Measurements from ENCODE around the gene PAK6.
A peak's percentile ranks its signal among the peaks of the same experiment; 100 is the strongest.

Gene PAK6

GRCh38 chr15:40251486-40252140 is 12.8 kb downstream of the PAK6 start:
- TF ChIP-seq, protein P1, sequence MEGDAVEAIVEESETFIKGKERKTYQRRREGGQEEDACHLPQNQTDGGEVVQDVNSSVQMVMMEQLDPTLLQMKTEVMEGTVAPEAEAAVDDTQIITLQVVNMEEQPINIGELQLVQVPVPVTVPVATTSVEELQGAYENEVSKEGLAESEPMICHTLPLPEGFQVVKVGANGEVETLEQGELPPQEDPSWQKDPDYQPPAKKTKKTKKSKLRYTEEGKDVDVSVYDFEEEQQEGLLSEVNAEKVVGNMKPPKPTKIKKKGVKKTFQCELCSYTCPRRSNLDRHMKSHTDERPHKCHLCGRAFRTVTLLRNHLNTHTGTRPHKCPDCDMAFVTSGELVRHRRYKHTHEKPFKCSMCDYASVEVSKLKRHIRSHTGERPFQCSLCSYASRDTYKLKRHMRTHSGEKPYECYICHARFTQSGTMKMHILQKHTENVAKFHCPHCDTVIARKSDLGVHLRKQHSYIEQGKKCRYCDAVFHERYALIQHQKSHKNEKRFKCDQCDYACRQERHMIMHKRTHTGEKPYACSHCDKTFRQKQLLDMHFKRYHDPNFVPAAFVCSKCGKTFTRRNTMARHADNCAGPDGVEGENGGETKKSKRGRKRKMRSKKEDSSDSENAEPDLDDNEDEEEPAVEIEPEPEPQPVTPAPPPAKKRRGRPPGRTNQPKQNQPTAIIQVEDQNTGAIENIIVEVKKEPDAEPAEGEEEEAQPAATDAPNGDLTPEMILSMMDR (IDR thresholded peaks at IDR 0.05; ENCODE audit: unreplicated experiment in 3 of 3) = no peak
- Mint-ChIP-seq H3K27ac (no peak overlapping the region), H3K9me3 (no peaks in the 10 kb centered on the region), H3K4me3 (peak overlapping the region; percentile 58 to 76 (median 70)), H3K4me1 (peaks cover 25% of the 10 kb centered on the region), H3K36me3 (ENCODE audit: low read depth) (no peaks in the 10 kb centered on the region), H3K27me3 (ENCODE audit: low read depth) (peaks cover 68% of the 10 kb centered on the region)

- H3K27ac Mint-ChIP-seq = no peak overlapping the region
- peaks cover 25% of the 10 kb centered on the region for H3K4me1 Mint-ChIP-seq
- H3K9me3 Mint-ChIP-seq = no peaks in the 10 kb centered on the region
These were observed 13.2 kb downstream of the PAK6 start for GRCh38 chr15:40252141-40252437.

DNA sequence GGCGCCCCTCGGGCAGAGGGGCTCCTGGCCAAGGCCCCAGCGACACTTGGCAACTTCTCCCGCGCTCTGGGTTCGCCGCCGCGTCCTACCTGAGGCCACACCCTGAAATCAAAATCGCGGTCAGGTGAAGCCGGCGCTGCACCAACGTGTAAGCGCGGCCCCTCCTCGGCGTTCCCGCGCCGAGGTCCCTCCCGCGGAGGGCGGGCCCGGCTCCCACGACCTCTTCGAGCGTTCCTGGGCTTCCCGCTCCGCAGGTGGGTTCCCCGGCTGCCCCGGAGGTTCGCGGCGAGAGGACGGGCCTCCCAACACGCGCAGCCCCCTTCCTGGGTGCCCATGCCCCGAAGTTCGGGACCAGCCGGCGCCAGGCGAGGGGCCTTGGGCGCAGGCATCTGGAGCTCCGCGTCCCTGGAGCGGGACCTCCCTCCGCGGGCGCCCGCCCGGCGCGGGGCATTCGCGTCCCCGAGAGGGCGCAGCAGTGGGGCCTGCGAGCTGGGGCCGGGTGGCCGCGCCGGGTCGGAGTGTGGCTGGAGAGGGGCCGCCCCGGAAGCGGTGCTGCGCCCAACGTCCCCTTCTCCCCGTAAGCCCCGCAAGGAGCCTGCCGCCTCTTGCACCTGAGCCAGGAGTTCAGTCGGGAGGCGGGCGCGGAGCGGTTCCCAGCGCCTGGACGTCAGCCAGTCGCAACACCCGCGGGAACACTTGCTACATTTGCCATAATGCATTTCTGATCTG is 13.7 kb downstream of the PAK6 start:
- Mint-ChIP-seq H3K4me1 (peaks cover 25% of the 10 kb centered on the region), H3K36me3 (ENCODE audit: low read depth) (no peaks in the 10 kb centered on the region), H3K27me3 (ENCODE audit: low read depth) (peaks cover 70% of the 10 kb centered on the region), H3K9me3 (no peaks in the 10 kb centered on the region), H3K4me3 (peak overlapping the region; percentile 76 to 80 (median 78)), H3K27ac (no peak overlapping the region)
- TF ChIP-seq, protein P1 (IDR thresholded peaks at IDR 0.05; ENCODE audit: unreplicated experiment in 3 of 3) = no peak

More at GRCh38 chr15:40252141-40252437, 13.2 kb downstream of the PAK6 start:
- TF ChIP-seq, protein P1 (IDR thresholded peaks at IDR 0.05; ENCODE audit: unreplicated experiment in 3 of 3) = no peak
- Mint-ChIP-seq H3K4me3 (peak overlapping the region in 1 of 3 experiments; percentile 21), H3K27me3 (ENCODE audit: low read depth) (peaks cover 69% of the 10 kb centered on the region), H3K36me3 (ENCODE audit: low read depth) (no peaks in the 10 kb centered on the region)

DNA sequence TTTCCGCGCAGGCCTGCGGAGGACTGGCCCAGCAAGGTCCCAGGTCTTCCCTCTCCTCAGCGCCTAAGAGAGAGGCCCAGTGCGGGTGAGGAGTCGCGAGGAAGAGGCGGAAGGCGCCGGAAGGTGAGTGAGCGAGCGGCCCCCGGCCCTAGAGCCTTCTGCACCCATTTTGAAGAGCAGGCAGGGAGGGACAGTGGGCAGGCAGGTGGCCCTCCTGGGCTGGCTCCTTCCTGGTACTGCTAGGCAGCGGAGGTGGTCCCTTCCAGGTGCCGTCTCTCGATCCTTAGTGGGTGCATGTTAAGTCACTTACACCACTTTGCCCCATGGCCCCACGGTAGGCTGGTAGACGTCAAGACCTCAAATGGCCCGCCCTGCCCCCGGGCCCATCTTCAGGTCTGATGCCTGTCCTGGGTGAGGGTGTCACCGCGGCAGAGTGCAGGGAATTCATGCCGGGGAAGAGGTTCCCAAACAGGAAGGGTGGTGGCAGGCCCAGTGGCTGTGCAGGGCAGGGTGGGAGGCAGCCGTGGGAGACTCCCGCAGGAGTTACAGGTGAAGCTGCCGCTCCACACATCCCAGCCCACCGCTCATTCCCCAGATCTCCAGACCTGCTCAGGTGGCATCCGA is 14.4 kb downstream of the PAK6 start:
- no peak overlapping the region for H3K27ac Mint-ChIP-seq
- peak overlapping the region; percentile 76 to 80 (median 78) for H3K4me3 Mint-ChIP-seq
- TF ChIP-seq, protein P1 (IDR thresholded peaks at IDR 0.05; ENCODE audit: unreplicated experiment in 3 of 3) = no peak
- no peaks in the 10 kb centered on the region for H3K9me3 Mint-ChIP-seq
- H3K27me3 Mint-ChIP-seq (ENCODE audit: low read depth) = peaks cover 77% of the 10 kb centered on the region
- peaks cover 25% of the 10 kb centered on the region for H3K4me1 Mint-ChIP-seq
- H3K36me3 Mint-ChIP-seq (ENCODE audit: low read depth) = no peaks in the 10 kb centered on the region

GRCh38 chr15:40254452-40254851 is 15.6 kb downstream of the PAK6 start:
- Mint-ChIP-seq H3K9me3 (no peaks in the 10 kb centered on the region), H3K4me1 (peaks cover 19% of the 10 kb centered on the region), H3K36me3 (ENCODE audit: low read depth) (no peaks in the 10 kb centered on the region), H3K27ac (no peak overlapping the region), H3K4me3 (peak overlapping the region in 2 of 3 experiments; percentile 26 to 35), H3K27me3 (ENCODE audit: low read depth) (peaks cover 78% of the 10 kb centered on the region)
- TF ChIP-seq, protein P1 (IDR thresholded peaks at IDR 0.05; ENCODE audit: unreplicated experiment in 3 of 3) = no peak

All from nephron (organoid).